Measurements from ENCODE around the gene SCO2.

GRCh38 chr22:50487290-50488005 lies 38.0 kb downstream of the SCO2 start:
- TF ChIP-seq, protein P1, sequence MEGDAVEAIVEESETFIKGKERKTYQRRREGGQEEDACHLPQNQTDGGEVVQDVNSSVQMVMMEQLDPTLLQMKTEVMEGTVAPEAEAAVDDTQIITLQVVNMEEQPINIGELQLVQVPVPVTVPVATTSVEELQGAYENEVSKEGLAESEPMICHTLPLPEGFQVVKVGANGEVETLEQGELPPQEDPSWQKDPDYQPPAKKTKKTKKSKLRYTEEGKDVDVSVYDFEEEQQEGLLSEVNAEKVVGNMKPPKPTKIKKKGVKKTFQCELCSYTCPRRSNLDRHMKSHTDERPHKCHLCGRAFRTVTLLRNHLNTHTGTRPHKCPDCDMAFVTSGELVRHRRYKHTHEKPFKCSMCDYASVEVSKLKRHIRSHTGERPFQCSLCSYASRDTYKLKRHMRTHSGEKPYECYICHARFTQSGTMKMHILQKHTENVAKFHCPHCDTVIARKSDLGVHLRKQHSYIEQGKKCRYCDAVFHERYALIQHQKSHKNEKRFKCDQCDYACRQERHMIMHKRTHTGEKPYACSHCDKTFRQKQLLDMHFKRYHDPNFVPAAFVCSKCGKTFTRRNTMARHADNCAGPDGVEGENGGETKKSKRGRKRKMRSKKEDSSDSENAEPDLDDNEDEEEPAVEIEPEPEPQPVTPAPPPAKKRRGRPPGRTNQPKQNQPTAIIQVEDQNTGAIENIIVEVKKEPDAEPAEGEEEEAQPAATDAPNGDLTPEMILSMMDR (IDR thresholded peaks at IDR 0.05; ENCODE audit: borderline replicate concordance, extremely low read depth, low read length, poor library complexity, severe bottlenecking) = no peak
- no peak for TF ChIP-seq EZH2 (IDR thresholded peaks at IDR 0.05; ENCODE audit: borderline replicate concordance, low read depth, low read length, severe bottlenecking)

All from DND-41 (cell line).